NCI-H2196 treated with DMSO at 0.1 percent for 48 hours (cell line): ENCODE measurements around the gene DUSP5.

Experiments
- DNase-seq: peaks from one replicate; lab custom pipeline; 2025; ENCODE audit not compliant: unreplicated experiment; lab: John Stamatoyannopoulos, UW

The DUSP5 gene

DNA sequence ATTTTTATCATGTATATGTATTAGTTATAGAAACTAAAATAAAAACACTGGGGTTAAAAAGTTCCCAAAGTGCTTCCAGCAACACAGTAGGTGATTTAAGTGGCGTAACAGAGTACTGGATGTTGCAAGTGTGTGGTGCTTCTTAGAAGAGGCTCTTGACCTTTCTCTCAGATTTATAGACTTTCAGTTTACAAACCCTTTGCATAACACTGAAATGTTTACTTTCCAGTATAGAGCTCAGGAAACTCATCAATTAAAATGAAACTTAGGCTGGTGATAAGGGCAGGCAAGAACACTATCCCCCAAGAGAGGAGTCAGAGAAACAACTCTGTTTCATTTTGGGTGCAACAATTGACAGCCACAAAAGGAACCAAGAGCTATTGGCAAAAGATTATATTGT lies 42.3 kb downstream of the DUSP5 start:
- DNase-seq, result no peak

DNA sequence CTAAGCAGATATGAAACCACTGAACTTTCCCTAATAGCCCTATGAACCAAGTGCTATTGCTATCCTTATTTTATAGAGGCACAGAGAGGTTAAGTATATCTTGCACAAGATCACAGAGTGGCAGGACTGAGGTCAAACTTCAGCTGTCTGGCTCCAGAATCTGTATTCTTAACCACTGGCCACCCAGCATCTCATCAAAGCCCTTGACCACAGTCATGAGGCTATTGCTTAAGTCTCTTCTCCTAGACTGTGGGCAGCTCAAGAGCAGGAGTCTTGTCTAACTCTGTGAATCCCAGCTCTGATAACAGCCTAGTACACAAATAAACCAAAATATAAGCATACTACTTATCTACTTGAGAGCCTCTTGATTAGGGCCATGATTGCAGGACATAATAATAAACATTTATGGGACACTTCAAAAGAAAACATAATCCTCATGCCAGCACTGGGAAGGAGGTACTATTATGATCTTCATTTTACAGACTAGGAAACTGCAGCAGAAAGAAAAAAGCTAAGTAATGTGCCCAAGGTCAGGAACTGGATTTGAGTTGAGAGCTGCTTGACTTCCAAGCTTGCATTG lies 47.3 kb downstream of the DUSP5 start:
- DNase-seq, result no peak

DNA sequence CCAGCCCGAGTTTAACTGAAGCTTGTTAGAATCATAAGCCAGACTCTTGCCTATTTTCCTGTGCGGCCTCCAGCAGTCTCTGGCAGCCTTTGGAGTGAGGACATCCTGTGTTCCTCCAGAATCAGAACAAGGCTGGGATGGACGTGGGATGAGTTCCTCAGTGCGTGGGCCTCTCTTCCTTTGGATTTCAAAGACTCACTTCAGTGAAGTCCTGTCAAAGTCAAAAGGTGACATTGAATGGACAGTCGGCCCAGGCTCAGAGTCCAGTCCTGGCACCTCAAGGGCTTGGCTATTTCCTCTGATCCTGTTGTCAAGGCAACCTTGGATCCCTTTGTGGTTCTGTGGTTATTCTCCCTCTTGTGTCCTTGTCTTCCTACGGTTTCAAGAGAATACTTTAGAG lies 48.4 kb downstream of the DUSP5 start:
- DNase-seq, result no peak

DNA sequence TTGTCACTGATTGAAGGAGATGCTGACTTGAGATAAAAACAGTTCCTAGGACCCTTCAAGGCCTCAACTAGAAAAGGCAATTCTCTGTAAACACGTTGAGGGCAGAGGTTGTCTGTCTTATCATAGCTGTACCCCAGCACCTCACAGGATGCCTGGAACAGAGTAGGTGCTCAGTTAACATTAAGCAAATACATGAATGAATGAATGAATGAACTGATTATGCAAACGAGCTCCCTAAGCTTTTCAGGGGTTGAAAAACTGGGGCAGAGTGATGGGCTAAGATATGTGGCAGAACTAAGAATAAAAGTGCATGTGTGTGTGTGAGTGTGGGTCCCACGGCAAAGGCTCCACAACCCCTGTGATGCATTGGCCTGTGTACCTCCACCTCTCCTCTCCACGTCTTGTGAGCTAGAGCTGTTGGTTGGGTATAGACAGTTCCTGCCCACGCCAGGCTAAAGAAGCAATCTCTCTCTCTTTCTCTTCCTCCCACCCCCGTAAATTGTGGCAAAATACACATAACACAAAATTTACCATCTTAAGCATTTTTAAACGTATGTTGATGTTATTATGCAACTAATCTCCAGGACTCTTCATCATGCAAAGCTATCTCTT lies 48.9 kb downstream of the DUSP5 start:
- no peak for DNase-seq

DNA sequence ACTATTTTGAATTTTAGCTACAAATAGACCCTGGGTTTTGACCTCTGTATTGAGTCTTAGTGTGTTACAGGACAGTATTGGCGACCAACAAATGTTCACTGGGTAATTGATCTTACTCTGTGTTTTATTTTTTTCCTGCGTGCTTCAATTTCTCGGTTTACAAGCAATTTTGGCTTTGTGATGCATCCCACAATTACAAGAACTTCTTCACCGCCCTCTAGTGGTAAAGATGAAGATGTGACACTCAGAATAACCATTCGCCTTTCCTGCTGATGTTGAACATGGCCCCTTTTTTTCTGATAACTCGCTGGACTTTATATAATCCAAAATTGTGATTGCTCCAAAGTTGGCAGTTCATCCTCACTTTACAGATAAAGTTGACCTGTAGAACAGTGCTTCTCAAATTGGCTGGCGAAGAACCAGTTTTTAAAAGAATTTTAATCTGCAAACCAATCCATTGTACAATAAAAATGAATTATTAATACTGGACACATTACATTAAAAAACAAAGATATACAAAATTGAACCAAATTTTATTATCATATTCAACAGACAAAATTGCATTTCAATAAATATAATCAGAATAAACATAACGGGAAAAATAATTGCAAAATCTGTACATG lies 49.5 kb downstream of the DUSP5 start:
- peak; percentile 9 for DNase-seq

DNA sequence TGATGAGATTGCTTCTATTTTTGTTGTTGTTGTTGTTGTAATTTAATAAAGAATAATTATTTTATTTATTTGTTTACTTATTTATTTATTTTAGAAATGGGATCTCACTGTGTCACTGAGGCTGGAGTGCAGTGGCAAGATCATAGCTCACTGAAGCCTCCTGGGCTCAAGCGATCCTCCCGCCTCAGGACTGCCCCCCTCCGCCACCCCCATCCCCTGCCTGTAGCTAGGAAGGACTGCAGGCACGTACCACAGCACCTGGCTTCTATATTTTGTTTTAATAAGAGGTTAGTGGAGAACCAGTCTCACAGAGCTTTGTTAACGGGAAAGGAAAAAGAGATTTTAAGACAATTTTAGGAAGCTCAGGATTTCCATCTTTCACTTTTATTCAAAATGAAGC lies 50.3 kb downstream of the DUSP5 start:
- no peak for DNase-seq

DNA sequence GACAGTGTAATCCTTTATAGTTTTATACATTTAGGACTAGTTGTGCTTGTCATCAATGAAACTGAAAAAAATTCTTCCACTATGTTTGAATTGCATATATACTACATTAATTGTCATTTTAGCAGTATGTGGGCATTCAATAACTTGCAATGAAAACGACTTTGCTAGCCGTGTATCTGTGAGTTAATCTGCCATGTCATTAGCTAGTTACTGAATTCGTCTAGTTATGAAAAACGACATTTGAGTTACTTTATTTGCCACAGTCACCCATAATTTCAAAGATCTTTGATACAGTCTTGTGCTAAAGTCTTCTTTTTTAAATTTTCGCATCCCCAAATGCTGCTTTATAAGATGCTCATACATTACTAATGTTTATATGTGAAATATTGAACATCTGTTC lies 51.5 kb downstream of the DUSP5 start:
- DNase-seq, result no peak

DNA sequence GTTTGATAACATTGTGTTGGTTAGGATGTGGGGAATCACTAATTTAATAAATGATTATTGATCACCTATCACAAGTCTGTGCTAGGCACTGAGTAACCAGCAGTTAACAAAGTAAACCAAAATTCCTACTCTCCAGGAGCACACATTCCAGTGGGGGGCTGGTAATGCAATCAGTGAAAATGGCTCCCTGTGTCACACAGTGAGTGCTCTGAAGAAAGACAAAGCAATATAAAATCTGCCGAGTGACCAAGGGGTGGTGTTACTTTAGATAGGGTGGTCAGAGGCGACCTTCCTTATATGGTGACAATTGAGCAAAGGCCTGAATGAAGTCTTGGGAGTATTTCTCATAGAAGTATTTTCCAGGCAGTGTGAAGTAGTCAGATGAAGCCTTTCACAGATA lies 56.2 kb downstream of the DUSP5 start:
- DNase-seq, result no peak

DNA sequence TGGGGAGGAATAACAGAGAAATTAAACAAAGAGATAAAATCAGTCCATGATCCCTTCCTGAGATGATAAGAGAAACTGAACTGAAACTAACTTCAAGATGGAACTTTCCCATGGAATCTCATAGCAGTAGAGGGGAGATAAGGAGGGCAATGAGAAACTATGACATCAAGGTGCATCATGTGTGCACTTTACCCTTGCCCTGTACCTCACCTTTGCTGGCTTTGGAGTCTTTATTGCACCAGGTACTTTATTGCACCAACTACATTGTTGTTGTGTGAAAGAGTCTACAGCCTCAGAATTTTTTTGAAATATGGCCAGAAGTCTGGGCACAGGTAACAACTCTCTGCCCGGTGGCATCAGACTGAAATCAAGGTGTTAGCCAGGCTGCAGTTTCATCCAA lies 58.6 kb downstream of the DUSP5 start:
- no peak for DNase-seq

DNA sequence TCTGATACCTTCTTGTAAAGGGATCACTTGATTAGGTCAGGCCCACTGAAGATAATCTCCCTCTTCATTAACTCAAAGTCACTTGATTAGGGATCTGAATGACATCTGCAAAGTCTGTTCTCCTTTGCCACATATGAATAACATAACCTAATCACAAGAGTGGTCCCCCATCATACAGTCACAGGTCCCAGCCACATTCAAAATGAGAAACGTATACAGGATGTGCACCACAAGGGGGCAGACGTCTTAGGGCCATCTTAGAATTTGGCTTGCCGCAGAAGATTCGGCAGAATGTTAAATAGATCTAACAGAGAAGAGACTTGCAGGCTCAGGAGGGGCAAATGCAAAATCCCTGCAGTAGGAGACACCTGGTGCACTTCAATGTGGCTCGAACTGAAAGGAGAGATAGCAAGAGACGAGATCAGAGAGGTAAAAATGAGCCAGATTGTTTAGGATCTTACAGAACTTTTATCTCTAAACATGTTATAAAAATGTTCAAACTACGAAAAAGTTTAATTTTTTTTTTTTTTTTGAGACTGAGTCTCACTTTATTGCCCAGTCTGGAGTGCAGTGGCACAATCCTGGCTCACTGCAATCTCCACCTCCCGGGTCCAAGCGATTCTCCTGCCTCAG lies 59.4 kb downstream of the DUSP5 start:
- no peak for DNase-seq

DNA sequence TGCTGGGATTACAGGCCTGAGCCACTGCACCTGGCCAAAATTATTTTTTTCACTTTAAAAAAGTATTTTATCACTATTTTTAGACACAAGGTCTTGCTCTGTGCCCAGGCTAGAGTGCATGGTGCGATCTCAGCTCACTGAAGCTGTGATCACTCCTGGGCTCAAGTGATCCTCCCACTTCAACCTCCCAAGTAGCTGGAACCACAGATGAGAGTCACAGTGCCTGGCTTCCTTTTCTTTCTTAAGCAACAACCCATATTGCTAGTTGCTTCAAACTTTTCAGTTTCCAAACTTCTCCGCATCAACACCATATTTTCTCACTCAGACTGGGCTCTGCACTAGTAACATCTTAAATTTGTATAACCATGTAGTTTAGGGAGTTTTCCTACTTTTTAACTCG lies 60.3 kb downstream of the DUSP5 start:
- no peak for DNase-seq

DNA sequence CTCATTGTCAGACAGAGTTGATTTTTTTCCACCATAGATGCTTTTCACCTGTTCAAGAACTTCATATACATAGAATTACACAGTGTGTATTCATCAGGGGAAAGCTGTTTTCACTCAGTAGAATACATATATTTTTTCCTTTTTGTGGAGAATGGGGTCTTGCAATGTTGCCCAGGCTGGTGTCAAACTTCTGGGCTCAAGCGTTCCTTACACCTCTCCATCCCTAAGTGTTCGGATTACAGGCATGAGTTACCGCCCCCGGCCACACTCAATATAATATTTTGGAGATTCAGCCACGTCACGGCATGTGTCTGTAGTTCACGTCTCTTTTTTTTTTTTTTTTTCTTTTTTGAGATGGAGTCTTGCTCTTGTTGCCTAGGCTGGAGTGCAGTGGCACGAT lies 62.3 kb downstream of the DUSP5 start:
- DNase-seq, result no peak
